ENCODE results near the gene NME9. TPM values are rescaled to one million over a fixed set of nuclear protein-coding genes. Genes with fewer than 3 reads are reported as not detected.

The NME9 gene
- total and polyA plus RNA-seq, 7 donors: 0.23 TPM; not detected in 6

DNA sequence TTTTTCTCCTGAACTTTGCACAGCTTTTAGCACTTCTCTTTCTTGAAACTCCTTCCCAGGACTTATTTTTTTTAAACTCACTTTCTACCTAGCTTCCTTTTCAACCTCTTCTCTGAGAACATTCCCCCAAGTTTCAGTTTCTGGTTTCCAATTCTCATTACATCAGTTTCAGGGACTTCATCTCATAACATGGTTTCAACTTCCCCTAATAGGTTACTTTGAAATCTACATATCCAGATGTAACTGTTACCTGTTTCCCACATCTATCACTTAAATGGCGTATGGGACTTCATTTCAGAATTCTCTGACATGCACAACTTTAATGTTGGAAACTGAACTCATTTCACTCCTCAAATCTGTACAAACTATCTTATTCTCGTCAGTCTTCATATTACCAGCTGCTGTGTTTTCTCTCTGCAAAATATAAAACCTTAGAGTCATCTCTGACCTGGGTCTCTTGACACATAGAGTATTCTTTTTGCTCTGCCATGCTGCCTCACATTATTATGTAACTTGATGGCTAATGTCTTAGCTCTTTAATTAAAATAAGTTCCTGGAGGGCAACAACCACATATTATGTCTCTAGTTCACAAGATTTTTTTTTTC lies 58.4 kb downstream of the NME9 start:
- 88 to 96% methylated on average over 2 of the region's 2 CpGs for WGBS, 2 donors
- no peak for TF ChIP-seq EP300 (IDR thresholded peaks at IDR 0.05)
- TF ChIP-seq POLR2A (IDR thresholded peaks at IDR 0.05): no peak
- TF ChIP-seq, protein P1, sequence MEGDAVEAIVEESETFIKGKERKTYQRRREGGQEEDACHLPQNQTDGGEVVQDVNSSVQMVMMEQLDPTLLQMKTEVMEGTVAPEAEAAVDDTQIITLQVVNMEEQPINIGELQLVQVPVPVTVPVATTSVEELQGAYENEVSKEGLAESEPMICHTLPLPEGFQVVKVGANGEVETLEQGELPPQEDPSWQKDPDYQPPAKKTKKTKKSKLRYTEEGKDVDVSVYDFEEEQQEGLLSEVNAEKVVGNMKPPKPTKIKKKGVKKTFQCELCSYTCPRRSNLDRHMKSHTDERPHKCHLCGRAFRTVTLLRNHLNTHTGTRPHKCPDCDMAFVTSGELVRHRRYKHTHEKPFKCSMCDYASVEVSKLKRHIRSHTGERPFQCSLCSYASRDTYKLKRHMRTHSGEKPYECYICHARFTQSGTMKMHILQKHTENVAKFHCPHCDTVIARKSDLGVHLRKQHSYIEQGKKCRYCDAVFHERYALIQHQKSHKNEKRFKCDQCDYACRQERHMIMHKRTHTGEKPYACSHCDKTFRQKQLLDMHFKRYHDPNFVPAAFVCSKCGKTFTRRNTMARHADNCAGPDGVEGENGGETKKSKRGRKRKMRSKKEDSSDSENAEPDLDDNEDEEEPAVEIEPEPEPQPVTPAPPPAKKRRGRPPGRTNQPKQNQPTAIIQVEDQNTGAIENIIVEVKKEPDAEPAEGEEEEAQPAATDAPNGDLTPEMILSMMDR (IDR thresholded peaks at IDR 0.05): no peak
- TF ChIP-seq POLR2AphosphoS5 (IDR thresholded peaks at IDR 0.05): no peak
- Histone ChIP-seq H3K4me1 (no peaks in the 10 kb centered on the region), H3K36me3 (peaks cover 5 to 94% (median 31%) of the 10 kb centered on the region in 4 donors), H3K9me3 (no peaks in the 10 kb centered on the region), H3K27me3 (no peaks in the 10 kb centered on the region), H3K27ac (no peak overlapping the region), H3K4me3 (no peak overlapping the region)
- intact Hi-C loops (cut with DNase I): no loop called here
- DNase-seq: no peak

DNA sequence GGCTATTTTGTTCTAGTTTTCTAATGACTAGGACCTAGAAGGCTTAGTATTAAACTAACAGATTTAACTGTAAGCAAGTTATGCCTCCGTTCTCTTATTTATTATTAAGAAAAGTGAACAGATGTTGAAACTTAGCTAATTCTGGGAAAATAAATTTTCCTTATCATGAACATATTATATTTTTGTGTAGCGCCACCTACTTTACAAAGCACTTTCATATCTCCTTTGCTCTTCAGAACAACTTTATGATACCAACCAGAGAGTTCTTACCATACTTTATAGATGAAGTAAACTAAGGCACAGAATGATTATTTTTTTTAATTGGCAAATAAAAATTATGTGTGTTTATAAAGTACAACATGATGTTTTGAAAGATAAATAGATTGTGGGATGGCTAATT lies 59.4 kb downstream of the NME9 start:
- Histone ChIP-seq H3K36me3 (peaks cover 5 to 93% (median 37%) of the 10 kb centered on the region in 4 donors), H3K27me3 (no peaks in the 10 kb centered on the region), H3K4me1 (no peaks in the 10 kb centered on the region), H3K27ac (no peak overlapping the region), H3K9me3 (no peaks in the 10 kb centered on the region), H3K4me3 (no peak overlapping the region)
- 93% methylated on average over 2 of the region's 2 CpGs for WGBS, 2 donors
- intact Hi-C loops (cut with DNase I): no loop called here
- DNase-seq: no peak
- TF ChIP-seq POLR2AphosphoS5 (IDR thresholded peaks at IDR 0.05) (no peak), EP300 (IDR thresholded peaks at IDR 0.05) (no peak), POLR2A (IDR thresholded peaks at IDR 0.05) (no peak)
- TF ChIP-seq, protein P1 (IDR thresholded peaks at IDR 0.05): no peak

DNA sequence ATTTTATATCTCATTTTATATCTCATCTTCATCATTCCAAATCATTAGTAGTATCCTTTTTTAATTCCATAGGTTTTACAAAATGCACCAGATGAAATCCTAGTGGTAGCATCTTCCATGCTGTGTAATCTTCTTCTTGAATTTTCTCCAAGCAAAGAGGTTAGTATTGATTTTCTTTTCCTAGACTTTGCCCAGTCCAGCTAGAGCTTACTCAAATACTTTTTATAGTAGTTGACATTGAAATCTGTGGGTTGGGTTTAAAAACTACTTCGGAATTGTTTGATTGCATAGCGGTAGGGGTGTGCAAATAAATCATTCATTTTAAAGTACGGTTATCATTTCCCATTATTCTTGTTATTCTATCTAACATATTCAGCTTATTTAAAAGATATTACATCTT lies 62.6 kb downstream of the NME9 start:
- WGBS, 2 donors: 84 to 94% methylated on average over 3 of the region's 3 CpGs
- H3K4me1 ChIP-seq: no peaks in the 10 kb centered on the region
- H3K27ac ChIP-seq: no peak overlapping the region
- peaks cover 4 to 90% (median 17%) of the 10 kb centered on the region in 4 donors for H3K36me3 ChIP-seq
- no peaks in the 10 kb centered on the region for H3K9me3 ChIP-seq
- intact Hi-C loops (cut with DNase I): no loop called here
- DNase-seq: no peak
- TF ChIP-seq POLR2A (IDR thresholded peaks at IDR 0.05) (no peak), EP300 (IDR thresholded peaks at IDR 0.05) (no peak), POLR2AphosphoS5 (IDR thresholded peaks at IDR 0.05) (no peak)
- TF ChIP-seq, protein P1 (IDR thresholded peaks at IDR 0.05): no peak
- H3K4me3 ChIP-seq: no peak overlapping the region
- H3K27me3 ChIP-seq: no peaks in the 10 kb centered on the region

DNA sequence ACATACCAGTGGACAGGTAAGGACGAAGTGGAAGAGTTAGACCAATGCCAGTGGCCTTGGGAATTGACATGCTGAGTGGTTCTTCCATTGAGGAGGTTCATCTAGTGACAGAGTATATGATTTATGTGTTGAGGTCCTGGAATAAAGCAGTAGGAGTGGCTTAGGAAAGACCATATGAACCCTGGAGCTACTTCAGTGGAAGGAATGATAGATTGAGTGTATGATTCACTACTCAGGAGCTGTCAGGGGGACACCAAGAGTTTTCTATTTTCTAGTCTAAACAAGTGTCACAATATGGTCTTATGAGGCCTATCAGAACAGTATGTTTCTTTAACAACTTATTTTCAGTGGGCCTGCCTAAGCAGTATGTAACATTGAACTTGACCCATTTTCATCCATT lies 63.9 kb downstream of the NME9 start:
- no peak overlapping the region for H3K4me3 ChIP-seq
- H3K4me1 ChIP-seq: no peaks in the 10 kb centered on the region
- no peaks in the 10 kb centered on the region for H3K27me3 ChIP-seq
- no peak for DNase-seq
- 98 to 99% methylated on average over 1 of the region's 1 CpG for WGBS, 2 donors
- no peaks in the 10 kb centered on the region for H3K9me3 ChIP-seq
- intact Hi-C loops (cut with DNase I): no loop called here
- no peak overlapping the region for H3K27ac ChIP-seq
- TF ChIP-seq POLR2AphosphoS5 (IDR thresholded peaks at IDR 0.05) (no peak), POLR2A (IDR thresholded peaks at IDR 0.05) (no peak), EP300 (IDR thresholded peaks at IDR 0.05) (no peak)
- TF ChIP-seq, protein P1 (IDR thresholded peaks at IDR 0.05): no peak
- peaks cover under 1 to 78% (median 11%) of the 10 kb centered on the region in 4 donors for H3K36me3 ChIP-seq

- no peaks in the 10 kb centered on the region for H3K9me3 ChIP-seq
- intact Hi-C loops (cut with DNase I): no loop called here
- TF ChIP-seq, protein P1 (IDR thresholded peaks at IDR 0.05): no peak
- no peak for TF ChIP-seq POLR2A (IDR thresholded peaks at IDR 0.05)
- TF ChIP-seq POLR2AphosphoS5 (IDR thresholded peaks at IDR 0.05): no peak
- no peak for TF ChIP-seq EP300 (IDR thresholded peaks at IDR 0.05)
- whole genome bisulfite sequencing, 2 donors: 73 to 77% methylated on average over 2 of the region's 2 CpGs
- no peak for DNase-seq
- H3K4me3 ChIP-seq: no peak overlapping the region
- peaks cover 0 to 68% (median 13%) of the 10 kb centered on the region in 4 donors for H3K36me3 ChIP-seq
- no peaks in the 10 kb centered on the region for H3K4me1 ChIP-seq
- H3K27ac ChIP-seq: no peak overlapping the region
- no peaks in the 10 kb centered on the region for H3K27me3 ChIP-seq
Measured at GRCh38 chr3:138263104-138263503, 66.5 kb downstream of the NME9 start.

Data from sigmoid colon (tissue), 7 donors.